Fibroblast of peridontal ligament (primary cell): Measurements from ENCODE around the gene CMTM2.
"Not testable (repeated sequence)": the region's sequence is repeated elsewhere in the genome, so short reads cannot be mapped to it uniquely, and the experiment has no call there.

Experiments used
- DNase-seq: peaks from one replicate; pipeline ENCODE4 v3.0.0-alpha.2; 2010; ENCODE audit errors: extremely low read depth

CMTM2 gene

DNA sequence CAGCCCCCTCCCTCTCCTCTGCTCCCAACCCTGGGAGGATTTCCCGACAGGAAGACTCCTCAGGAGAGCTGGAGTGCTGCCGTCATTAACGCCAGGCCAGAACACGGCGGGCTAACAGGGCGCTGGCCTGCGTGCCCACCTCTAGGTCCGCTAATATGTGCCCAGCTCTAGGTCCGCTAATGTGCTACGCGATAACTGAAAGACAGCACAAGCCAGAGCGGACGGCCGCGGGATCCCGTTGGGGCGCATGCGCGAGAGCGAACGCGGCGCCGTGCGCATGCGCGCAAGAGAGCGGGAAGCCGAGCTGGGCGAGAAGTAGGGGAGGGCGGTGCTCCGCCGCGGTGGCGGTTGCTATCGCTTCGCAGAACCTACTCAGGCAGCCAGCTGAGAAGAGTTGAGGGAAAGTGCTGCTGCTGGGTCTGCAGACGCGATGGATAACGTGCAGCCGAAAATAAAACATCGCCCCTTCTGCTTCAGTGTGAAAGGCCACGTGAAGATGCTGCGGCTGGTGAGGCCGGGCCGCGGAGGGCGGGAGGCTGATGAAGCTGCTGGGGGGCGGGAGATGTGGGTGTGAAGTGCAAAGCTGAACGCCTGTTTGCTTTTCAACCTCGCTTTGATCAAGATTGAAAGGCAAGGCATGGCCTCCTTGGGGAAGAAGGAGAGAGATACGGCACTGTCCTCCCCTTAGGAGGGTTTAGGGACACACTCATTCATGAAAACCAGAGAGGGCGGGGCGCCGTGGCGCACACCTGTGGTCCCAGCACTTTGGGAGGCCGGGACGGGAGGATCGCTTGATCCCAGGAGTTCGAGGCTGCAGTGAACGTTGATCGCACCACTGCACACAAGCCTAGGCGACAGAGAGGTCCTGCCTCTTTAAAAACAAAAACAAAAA lies 26.7 kb upstream of the CMTM2 start, which contains the start of gene CKLF:
CKLF (plus strand) TSS at position 291 of the 892 bp plus-strand sequence; CDS start at position 431, 140 bp downstream.
- DNase-seq = peak; percentile 86

DNA sequence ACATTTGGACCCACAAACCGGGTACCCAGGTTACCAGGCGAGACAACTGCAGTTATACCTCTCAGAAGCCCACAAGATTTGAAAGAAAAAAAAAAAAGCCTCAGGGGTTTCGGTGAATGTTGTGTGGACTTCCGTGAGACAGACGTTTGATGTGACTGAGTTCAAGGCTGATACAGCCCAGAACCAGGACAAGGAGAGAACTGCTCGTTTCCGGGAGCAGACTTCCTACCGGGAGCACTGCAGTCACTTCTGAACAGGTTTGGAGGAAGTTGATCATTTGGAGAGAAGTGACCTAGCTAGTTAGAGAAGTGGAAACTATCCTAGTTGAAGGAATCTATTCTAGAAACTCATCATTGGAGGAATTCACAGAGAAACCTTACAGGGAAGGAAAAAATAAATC lies 26.0 kb upstream of the CMTM2 start:
- DNase-seq = no peak

DNA sequence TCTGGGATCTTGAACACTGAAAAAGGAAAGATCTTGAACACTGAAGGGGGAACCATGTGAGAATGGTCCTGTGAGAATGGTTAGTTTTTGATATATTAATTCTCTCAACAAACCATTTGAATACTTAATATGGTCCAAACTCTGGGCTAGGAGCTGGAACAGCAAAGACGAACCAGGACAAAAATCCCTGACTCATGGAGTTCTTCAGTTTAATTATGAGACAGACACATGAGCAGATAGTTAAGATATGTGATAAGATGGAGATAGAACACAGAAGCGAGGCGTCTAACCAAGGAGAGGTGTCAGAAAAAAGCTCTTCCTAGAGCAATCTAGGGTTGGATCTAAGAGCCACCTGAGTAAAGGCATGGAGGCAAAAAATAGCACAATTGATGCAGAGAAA lies 25.2 kb upstream of the CMTM2 start:
- no peak for DNase-seq

DNA sequence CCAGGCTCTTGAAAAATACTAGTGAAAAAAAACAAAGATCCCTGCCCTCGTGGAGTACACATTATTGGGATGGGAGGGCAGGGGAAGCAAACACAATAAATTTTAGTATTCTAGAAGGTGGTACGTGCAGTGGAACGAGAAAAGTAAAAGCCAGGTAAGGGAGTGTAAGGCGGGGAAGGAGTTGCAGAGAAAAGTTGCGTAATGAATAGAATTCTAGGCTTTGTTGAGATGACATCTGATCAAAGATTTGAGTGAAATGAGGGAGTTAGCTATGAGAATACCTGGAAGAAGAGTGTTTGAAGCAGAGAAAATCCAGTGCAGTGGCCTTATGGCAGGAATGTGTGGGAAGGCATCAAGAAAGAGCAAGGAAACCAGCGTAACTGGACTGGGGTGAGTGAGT lies 24.8 kb upstream of the CMTM2 start:
- DNase-seq = no peak

DNA sequence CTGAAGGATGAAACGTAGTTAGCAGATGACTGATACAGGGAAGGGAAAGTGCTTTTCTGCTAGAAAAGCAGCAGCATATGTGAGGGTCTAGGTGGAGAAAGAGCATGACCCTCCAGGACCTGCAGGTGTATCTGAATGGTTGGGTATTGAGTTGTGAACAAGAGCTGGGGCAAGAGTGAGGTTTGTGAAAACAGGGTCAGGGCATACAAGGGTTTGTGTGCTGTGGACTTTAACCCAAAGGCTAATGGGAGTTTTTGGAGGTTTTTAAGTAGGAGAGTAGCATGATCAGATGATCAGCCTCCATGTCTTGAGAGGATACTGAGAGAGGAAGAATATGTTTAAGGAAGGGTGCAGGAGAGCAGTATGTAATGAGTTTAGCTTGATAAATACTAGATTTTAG lies 19.2 kb upstream of the CMTM2 start:
- no peak for DNase-seq

DNA sequence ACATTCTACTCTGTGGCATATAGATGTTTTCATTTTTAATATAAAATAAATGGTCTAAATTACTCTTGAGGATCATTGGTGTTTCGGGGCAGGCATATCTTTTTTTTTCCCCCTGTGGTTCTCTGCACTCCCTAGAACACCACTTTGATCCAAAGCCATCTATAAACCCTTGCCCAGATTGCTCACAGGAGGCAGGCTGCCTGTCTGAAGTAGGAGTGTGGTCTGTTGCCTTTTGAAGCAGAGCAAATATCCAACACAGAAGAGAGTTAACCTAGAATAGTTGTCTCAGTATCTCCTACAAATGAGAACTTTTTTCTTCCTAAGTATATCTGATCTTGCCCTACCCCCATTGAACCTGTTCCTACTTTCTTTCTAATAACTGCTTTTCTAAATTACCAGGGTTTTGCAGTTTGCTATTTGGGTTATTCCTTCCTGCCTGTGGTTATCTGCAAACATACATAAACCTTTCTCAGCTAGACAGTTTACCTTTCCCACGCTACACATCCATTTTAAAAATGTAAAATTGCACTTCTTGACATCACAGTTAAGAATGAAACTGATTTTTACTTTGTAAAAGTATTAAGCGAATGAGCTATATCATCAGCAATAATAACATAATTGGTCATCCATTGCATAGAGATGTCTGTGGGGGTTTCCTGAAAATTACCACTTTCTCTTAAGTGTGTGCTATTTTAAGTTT lies 17.7 kb upstream of the CMTM2 start:
- no peak for DNase-seq

DNA sequence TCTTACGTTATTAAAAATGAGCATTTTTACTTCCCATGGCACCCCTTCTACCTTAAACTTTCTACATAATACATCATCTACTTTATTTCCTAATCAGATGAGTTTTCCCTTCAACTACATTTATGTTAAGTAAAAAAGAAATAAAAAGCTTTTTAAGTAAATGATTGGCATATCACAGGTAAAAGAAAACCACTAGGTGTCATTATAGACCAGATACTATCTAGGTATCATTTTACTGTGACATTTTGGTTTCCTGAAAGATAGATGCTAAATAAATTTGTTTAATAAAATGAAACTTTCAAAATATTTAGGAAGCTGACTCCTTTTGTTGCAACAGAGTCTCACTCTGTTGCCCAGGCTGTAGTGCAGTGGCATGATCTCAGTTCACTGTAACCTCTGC lies 16.9 kb upstream of the CMTM2 start:
- no peak for DNase-seq

DNA sequence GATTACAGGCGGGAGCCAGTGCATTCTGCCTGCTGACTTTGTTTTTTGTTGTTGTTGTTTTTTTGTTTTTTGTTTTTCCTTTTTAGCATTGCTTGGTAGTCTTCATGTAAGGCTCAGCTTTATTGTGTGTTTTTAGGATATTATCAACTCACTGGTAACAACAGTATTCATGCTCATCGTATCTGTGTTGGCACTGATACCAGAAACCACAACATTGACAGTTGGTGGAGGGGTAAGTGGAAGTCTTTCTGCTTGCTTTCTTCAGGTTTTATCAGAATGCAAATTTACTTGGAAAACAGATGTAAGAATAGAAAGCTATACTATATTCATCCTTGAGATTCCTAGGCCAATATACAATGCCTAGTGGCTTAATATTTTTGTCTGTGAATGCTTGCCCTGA lies 16.3 kb upstream of the CMTM2 start:
- no peak for DNase-seq

DNA sequence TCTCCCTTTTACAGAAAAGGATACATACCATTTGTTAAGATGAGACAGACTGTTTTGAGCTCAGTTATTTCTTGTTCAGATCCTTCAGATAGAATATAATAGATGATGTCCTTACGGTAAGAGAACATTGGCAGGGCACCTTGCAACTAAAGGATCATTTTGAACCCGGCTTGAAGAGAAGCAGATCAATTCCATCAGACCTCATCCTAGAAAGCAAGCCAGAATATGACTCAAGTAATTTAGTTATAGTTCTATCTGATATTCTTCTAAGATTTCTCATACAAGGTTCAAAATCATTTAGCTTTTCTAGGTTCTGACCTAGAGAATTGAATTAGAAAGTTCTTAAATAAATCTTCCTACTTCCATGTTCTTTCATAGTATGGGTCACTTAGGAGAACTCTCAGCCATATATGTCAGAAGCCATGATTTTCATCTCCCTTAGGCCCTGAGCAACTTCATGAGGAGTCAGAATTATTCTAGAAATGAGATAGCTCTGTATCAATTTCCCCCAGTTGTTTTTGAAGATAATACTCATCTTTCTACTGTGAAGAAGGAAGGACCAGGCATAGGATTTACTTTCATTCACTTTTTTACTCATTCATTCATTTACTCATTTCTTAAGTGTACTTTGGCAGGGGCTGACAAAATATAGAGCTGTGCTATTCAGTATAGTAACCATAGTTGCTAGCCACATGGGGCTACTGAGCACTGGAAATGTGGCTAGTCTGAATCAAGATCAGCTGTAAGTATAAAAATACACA lies 15.5 kb upstream of the CMTM2 start:
- no peak for DNase-seq

DNA sequence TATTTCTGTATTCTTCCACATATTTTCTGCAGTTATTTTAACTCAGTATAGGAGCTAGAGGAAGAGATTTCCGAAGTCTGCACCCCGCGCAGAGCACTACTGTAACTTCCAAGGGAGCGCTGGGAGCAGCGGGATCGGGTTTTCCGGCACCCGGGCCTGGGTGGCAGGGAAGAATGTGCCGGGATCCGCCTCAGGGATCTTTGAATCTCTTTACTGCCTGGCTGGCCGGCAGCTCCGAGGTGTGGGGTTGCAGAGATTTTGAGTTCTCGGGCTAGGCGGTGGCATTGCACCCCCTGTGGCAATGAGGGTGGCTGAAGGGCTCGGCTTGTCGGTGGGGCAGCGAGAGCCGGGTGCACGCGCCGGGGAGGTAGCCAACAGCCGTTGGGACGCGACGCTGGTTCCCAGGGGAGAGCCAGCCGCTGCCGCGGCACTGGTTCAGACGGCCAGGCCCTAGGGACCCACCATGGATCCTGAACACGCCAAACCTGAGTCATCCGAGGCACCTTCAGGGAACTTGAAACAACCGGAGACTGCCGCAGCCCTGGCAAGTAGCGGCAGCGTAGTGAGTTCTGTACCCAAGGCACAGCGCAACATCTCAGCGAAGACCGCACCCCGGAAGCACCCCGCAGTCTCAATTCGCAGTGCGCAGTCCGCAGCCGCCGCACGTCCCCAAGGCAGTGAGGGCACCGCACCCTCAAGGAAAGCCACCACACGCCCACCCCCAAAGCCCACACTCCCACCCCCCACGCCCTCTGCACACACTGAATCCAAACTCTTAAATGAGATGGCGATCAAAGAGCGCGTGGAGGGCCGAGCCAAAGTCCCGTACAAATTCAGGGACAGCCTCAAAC lies 13.0 kb upstream of the CMTM2 start, which contains the start of gene CMTM1:
CMTM1 (plus strand) TSS at position 389 of the 851 bp plus-strand sequence; CDS start at position 464, 75 bp downstream.
- DNase-seq = no peak

DNA sequence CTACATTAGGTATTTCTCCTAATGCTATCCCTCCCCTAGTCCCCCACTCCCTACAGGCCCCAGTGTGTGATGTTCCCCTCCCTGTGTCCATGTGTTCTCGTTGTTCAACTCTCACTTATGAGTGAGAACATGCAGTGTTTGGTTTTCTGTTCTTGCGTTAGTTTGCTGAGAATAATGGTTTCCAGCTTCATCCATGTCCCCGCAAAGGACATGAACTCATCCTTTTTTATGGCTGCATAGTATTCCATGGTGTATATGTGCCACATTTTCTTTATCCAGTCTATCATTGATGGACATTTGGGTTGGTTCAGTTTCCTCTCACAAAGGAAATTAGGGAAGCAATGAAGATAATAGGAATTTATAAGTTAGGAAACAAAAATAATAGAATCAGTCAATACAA lies 12.0 kb upstream of the CMTM2 start:
- DNase-seq = not testable (repeated sequence)

DNA sequence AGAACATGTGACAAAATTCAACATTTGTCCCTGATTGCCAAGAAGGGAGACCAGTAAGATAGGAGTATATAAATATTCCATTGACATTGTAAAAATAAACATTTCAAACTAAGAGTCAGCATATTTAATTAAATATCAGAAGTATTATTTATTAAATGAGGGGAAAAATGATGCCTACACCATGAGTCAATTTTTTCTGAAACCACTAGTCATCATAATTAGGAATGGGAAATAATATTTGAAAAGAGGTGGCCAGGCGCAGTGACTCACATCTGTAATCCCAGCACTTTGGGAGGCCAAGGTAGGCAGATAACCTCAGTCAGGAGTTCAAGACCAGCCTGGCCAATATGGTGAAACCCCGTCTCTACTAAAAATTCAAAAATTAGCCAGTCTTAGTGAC lies 10.9 kb upstream of the CMTM2 start:
- DNase-seq = no peak

DNA sequence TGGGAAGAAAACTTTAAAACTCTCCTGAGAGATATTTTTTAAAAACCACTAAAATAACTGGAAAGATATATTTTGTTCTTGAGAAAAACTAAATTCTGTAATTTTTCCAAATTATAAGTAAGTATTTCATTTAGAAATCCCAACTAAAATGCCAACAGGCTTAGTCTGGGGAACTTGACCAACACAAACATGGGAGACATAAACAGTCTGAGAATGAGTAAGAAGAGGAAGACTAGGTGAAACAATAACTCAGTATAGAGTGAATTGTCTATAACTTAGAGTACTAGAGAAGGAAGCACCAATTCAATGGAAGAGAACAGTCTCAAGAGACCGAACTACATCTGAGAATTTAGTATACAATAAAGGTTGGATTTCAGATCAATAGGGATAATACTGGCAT lies 10.1 kb upstream of the CMTM2 start:
- DNase-seq = peak; percentile 82

DNA sequence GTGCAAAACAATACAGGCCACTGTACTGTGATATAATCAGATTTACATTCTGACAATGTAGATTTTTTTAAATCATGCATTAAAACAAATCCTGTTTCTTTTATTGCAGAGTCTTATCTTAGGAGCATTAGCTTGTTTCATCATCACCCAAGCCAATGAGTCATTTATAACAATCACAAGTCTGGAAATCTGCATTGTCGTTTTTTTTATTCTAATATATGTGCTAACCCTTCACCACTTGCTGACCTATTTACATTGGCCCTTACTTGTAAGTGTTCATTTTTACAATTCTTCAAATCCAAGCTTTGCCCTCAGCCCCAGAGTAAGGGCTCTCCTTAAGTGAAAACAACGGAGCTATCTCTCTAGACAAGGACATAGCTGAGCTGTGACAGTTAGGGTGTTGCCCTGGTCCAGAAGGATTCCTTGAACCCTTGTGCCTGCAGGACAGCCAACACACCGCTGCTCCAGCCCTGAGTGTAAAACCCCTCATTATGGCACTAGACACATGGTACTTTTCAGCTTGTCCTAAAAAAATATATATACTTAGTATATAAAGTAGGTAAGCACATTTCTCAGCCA lies 9.3 kb upstream of the CMTM2 start:
- DNase-seq = peak; percentile 53

DNA sequence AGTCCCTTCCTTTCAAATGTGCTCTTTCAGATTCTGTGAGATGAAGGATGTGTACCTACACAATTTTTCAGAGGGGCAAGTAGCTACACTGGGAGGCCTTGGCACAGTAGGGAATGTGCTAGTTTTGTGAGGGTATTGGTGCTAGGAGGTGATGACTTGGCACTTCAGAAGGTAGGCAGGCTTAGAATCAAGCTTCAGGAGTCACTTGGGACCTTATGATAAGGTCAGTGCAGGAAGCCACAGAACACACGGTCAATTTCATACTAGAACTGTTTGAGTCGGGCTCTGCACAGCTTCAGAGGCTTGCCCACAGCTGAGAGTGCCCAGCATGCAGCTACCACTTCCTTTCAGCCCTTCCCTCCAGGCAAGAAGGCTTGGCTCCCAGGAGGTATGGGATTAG lies 6.9 kb upstream of the CMTM2 start:
- no peak for DNase-seq

DNA sequence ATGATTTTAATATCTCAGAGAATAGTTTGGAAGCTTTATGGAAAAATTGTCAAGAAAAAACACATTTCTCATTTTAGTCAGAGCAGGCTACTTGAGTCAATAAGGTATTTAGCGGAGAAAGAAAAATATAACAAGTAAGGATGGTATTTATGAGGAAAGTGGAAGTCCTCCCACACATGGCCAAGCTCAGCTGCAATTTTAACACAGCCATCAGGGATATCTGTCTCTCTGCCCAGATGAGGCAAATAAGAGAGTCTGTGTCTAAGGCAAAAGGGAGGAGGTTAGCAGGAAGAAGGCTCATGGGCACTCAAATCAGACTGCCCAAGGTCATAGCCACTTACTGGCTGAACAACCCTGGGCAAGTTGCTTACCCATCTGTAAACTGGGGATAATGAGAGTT lies 5.2 kb upstream of the CMTM2 start:
- DNase-seq = no peak

DNA sequence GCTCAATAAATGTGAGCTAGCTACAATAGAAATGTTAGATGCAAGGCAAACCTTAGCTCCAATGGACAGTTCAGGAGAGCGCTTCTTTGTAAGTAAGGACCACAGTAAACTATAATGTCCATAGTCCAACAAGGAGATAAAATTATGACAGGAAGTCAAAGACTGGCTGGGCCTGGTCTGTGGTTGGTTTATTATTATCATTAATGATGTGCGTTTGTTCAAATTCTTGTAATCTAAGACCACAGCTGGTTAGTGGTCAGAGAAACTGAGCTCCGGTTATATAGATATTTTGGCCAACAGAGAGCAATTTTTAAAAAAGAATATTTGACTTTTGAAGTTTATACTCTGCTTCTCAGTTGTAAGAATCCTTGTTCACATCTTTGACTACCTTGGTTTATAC lies 4.7 kb upstream of the CMTM2 start:
- DNase-seq = no peak

DNA sequence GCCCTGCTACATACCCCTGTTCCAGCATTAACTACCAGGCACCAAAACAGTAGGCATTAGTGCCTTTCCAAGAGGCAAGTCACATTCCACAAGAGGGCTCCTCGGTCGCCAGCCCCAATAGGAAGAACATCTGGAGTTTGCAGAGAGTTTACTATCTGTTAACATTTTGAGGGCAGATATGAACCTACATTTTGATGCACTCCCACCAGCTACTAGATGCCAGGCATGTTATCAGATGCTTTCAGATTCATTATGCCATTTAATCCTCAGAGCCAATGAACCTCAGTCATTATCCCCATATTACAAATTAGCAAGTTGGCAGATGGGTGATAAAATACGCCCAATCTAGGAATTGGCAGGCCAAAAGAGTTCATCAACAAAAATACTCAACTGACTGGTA lies 4.2 kb upstream of the CMTM2 start:
- no peak for DNase-seq

DNA sequence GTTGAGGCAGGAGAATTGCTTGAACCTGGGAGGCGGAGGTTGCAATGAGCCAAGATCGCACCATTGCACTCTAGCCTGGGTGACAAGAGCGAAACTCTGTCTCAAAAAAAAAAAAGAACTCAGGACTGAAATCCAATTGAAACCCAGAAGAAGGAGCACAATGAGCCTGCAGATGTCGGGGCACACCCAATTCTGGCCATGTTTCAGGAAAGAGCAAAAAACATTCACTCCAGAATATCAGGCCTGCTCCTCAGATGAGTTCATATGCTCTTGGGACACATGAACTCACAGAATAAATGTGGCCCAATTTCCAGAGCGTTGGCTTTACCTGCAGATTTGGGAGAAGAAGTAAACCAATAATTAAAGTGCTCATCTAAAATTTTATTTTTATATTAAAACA lies 3.0 kb upstream of the CMTM2 start:
- DNase-seq = peak; percentile 28

DNA sequence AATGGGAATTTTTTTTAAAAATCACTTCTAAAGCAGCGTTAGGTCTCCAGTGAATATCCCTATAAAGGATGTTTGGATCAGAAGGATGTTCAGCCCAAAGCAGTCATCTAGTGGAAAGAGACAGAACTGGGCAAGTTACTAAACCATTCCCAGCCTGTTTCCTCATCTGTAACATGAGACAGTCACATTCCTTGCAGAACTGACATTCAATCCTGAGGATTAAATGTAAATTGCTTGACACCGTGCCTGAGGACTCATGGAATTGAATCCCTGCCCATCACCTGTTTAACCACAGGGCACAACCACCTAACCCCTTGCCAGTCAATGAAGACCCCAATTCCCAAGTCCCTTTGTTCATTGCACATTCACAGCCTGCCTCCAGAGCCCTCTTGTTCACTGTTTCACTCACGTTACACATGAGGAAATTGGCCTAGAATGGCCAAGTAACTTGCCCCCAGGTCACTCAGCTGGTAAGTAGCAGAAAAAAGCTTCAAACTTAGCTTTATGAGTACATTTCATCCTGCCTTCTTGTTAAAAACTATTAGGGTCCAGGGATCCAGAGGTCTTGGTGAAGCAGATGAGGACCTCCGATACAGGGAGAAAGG lies 1.4 kb downstream of the CMTM2 start:
- peak; percentile 89 for DNase-seq
